PC-3 (cell line): ENCODE measurements around the gene MLST8.

Experiments used
- EZH2 ChIP-seq: fragments of 300-600 bp; sonication (generic); IDR thresholded peaks from one replicate; pipeline ENCODE4 v1.6.1; 2017; ENCODE audit warnings: antibody characterized with exemption, mild to moderate bottlenecking, low read length; ENCODE audit not compliant: unreplicated experiment
- TF ChIP-seq, protein P1 (sequence below): fragments of 300-600 bp; sonication (generic); conservative IDR thresholded peaks from 2 replicates; pipeline ENCODE4 v1.5.1; 2017; ENCODE audit warnings: antibody characterized with exemption, low read depth, mild to moderate bottlenecking, low read length

DNA sequence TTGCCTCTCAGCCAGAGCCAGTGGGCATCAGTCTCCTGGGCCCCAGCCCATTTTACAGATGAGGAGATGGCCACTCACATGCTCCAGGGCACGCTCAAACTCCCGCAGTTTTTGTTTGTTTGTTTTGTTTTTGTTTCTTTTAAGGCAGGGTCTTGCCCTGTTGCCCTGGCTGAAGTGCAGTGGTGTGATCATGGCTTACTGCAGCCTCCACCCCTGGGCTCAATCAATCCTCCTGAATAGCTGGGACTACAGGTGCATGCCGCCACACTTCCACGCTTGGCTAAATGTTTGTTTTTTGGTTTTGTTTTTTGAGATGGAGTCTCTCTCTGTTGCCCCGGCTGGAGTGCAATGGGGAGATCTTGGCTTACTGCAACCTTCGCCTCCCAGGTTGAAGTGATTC lies 21.7 kb downstream of the MLST8 start:
- TF ChIP-seq, protein P1, sequence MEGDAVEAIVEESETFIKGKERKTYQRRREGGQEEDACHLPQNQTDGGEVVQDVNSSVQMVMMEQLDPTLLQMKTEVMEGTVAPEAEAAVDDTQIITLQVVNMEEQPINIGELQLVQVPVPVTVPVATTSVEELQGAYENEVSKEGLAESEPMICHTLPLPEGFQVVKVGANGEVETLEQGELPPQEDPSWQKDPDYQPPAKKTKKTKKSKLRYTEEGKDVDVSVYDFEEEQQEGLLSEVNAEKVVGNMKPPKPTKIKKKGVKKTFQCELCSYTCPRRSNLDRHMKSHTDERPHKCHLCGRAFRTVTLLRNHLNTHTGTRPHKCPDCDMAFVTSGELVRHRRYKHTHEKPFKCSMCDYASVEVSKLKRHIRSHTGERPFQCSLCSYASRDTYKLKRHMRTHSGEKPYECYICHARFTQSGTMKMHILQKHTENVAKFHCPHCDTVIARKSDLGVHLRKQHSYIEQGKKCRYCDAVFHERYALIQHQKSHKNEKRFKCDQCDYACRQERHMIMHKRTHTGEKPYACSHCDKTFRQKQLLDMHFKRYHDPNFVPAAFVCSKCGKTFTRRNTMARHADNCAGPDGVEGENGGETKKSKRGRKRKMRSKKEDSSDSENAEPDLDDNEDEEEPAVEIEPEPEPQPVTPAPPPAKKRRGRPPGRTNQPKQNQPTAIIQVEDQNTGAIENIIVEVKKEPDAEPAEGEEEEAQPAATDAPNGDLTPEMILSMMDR: no peak
- TF ChIP-seq EZH2: no peak
